ENCODE measurements around the gene FOXP1. TPM values are rescaled to one million over a fixed set of nuclear protein-coding genes. Genes with fewer than 3 reads are reported as not detected.

Gene FOXP1
- polyA plus RNA-seq, 4 donors = 16.0 to 45.3 (median 39.0) TPM

GRCh38 chr3:71387586-71387985, 195.9 kb downstream of the FOXP1 start:
- DNase-seq (ENCODE audit: low read depth in 4 of 4, low spot score in 3 of 4) = no peak

GRCh38 chr3:71384837-71385716, 198.5 kb downstream of the FOXP1 start:
- no peak for DNase-seq (ENCODE audit: low read depth in 4 of 4, low spot score in 3 of 4)

GRCh38 chr3:71384388-71384787, 199.1 kb downstream of the FOXP1 start:
- DNase-seq (ENCODE audit: low read depth in 4 of 4, low spot score in 3 of 4) = no peak

GRCh38 chr3:71380096-71380495, 203.4 kb downstream of the FOXP1 start:
- DNase-seq (ENCODE audit: low read depth in 4 of 4, low spot score in 3 of 4) = no peak

GRCh38 chr3:71378509-71378908, 205.0 kb downstream of the FOXP1 start:
- DNase-seq (ENCODE audit: low read depth in 4 of 4, low spot score in 3 of 4) = no peak

- no peak for DNase-seq (ENCODE audit: low read depth in 4 of 4, low spot score in 3 of 4)
Measured at GRCh38 chr3:71376911-71377310, 206.6 kb downstream of the FOXP1 start.

GRCh38 chr3:71376503-71376902, 207.0 kb downstream of the FOXP1 start:
- DNase-seq (ENCODE audit: low read depth in 4 of 4, low spot score in 3 of 4) = no peak

GRCh38 chr3:71374582-71374981, 208.9 kb downstream of the FOXP1 start:
- no peak for DNase-seq (ENCODE audit: low read depth in 4 of 4, low spot score in 3 of 4)

- DNase-seq (ENCODE audit: low read depth in 4 of 4, low spot score in 3 of 4) = no peak
Measured at GRCh38 chr3:71372911-71373637, 210.5 kb downstream of the FOXP1 start.

- DNase-seq (ENCODE audit: low read depth in 4 of 4, low spot score in 3 of 4) = no peak
Measured at GRCh38 chr3:71372241-71372768, 211.2 kb downstream of the FOXP1 start.

GRCh38 chr3:71371282-71371681, 212.2 kb downstream of the FOXP1 start:
- no peak for DNase-seq (ENCODE audit: low read depth in 4 of 4, low spot score in 3 of 4)

GRCh38 chr3:71370467-71370866, 213.1 kb downstream of the FOXP1 start:
- DNase-seq (ENCODE audit: low read depth in 4 of 4, low spot score in 3 of 4) = no peak

- DNase-seq (ENCODE audit: low read depth in 4 of 4, low spot score in 3 of 4) = no peak
Measured at GRCh38 chr3:71369701-71370391, 213.7 kb downstream of the FOXP1 start.

GRCh38 chr3:71366988-71367604, 216.4 kb downstream of the FOXP1 start:
- DNase-seq (ENCODE audit: low read depth in 4 of 4, low spot score in 3 of 4) = no peak

GRCh38 chr3:71361334-71361890, 222.1 kb downstream of the FOXP1 start:
- DNase-seq (ENCODE audit: low read depth in 4 of 4, low spot score in 3 of 4) = peak in 1 of 4 donors; percentile 20

GRCh38 chr3:71360764-71361163, 222.8 kb downstream of the FOXP1 start:
- no peak for DNase-seq (ENCODE audit: low read depth in 4 of 4, low spot score in 3 of 4)

- no peak for DNase-seq (ENCODE audit: low read depth in 4 of 4, low spot score in 3 of 4)
Measured at GRCh38 chr3:71360180-71360579, 223.3 kb downstream of the FOXP1 start.

- no peak for DNase-seq (ENCODE audit: low read depth in 4 of 4, low spot score in 3 of 4)
Measured at GRCh38 chr3:71358243-71358642, 225.3 kb downstream of the FOXP1 start.

GRCh38 chr3:71356265-71356664, 227.3 kb downstream of the FOXP1 start:
- DNase-seq (ENCODE audit: low read depth in 4 of 4, low spot score in 3 of 4) = no peak

GRCh38 chr3:71355862-71356261, 227.7 kb downstream of the FOXP1 start:
- no peak for DNase-seq (ENCODE audit: low read depth in 4 of 4, low spot score in 3 of 4)

Measured in left renal pelvis (tissue), 4 donors.